T1000 (cell line): ENCODE results near the gene C16orf89.

Experiments used
- DNase-seq: peaks from one replicate; lab custom pipeline; 2025; ENCODE audit warnings: mixed read lengths; lab: John Stamatoyannopoulos, UW

The C16orf89 gene

DNA sequence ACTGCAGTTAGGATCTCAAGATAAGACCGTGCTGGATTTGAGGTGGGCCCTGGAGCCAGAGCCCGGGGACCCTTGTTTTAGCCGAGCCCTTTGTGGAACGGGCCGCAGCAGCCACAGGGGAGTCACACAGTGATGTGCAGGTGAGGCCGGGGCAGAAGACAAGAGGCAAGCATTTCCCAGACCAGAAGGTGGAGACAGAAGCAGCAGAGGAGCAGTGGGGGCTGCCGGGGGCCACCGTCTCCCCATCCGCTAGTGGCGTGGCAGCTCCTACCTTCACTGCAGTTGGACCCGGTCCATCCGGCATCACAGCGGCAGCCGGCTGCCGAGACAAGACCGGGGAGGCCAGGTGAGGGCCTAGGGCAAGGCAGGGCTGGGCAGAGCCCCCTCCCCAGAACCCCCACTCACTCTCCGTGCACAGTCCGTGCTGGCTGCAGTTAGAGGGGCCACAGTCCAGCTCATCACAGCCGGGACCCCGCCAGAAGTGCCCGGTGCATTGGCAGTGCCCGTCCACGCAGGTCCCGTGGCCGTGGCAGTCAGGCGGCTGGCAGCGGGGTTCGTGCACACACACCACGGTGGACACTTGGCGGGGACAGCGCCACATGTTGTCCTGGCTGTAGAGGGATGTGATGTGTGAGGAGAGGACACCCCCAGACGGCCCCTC is 38.1 kb downstream of the C16orf89 start:
- no peak for DNase-seq

DNA sequence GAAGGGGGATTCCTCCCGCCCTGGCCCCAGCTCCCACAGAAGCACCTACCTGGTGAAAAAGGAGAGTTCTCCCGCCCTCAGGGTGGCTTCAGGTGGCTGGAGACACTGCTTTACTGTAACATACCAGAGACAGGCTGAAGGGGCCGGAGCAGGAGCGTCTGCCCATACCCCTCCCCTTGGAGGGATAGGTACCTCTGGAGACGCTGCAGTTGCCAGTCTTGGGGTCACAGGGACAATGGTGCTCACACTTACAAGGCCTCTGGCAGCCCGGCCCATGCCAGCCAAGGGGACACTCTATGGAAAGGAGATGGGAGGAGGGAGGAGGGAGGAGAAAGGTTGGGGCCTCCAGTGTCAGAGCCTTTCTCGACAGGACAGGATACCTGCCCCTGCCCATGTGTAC is 38.7 kb downstream of the C16orf89 start:
- no peak for DNase-seq

DNA sequence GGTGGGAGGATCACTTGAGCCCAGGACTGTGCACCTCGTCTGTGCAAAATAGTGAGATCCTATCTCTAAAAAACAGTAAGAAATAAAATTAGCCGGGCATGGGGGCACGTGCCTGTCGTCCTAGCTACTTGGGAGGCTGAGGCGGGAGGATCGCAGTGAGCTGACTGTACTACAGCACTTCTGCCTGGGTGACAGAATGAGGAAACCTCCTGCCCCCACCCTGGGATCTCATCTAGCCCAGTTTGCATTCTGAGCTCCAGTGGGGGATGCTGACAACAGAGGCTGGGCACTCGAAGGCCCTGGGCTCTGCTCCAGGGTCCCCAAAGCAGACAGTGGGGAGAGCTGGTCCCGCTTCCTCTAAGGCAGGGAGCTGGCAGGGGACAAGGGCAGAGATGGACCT is 39.1 kb downstream of the C16orf89 start:
- no peak for DNase-seq

DNA sequence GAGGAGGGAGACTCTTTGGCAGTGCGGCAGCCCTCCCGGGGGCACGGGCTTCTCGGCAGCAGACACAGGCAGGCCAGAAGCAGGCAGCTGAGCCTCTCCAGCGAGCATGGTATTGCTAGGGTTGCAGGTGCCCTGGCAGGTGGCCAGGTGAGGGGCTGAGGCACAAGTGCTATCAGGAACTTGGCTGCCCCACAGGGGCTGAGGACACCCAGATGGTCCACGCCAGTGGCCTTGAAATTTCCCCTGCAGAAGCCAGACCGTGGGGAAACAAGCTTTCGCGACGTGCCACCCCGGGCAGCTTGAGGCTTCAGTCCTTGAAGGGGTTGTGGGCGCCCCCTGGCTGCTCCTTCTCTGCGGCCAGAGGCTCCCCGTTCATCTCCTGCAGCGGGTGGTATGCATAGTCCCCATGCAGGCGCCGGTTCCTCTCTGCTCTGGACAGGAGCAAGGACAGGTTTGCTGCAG is 40.6 kb downstream of the C16orf89 start:
- DNase-seq = no peak

DNA sequence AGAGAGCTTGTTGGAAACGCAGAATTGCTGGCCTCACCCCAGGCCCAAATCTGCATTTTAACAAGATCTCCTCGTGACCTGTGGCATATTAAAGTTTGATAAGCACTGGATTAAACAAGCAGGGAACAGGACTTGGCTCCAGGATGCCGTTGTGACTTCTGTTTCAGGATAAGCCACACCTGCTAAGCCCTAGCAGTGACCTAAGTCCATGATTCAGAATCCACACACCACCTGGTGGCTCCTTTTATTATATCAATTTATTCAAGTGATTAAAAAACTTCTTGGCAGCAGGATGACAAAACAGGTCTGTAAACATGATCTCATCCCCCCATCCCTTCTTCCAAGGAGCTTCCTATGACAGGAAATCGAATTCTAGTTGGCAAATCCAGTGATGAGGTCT is 41.1 kb downstream of the C16orf89 start:
- DNase-seq = no peak

DNA sequence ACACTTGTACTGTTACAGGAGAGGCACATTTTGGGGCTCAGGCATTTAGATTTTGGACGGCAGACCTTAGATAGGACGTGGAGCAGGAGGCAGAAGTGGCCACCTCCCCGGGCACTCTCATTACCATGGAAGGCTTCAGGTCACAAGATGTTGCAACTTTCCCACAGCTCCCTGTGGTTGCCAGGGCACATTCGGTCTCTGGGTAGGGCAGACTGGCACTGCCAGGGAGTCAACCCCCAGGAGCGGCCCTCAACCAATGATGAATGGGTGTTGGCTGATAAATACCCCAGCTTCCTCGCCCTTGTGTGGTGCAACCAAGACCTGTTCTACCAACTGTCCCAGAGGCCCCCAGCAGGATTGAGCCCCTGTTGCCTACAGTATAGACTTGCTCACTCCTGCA is 43.2 kb downstream of the C16orf89 start:
- no peak for DNase-seq

DNA sequence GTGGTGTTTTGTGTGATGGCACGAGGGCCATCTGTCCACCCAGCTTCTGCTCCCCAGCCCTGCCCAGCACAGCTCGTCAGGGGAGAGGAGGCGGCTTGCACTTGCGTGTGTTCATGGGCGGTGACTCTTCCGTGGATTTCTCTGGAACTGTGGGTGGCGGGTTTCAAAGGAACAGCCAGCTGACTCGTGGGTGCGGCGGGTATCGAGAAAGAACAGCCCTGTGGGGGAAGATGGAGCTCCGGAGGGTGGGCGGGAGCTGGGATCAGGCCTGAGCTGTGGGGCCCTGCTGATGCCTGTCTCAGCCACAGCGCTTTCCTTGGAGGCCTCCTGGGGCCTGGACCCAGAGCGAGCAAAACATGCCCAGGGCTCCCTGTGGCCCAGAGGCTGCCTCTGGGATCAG is 45.2 kb downstream of the C16orf89 start:
- DNase-seq = no peak

DNA sequence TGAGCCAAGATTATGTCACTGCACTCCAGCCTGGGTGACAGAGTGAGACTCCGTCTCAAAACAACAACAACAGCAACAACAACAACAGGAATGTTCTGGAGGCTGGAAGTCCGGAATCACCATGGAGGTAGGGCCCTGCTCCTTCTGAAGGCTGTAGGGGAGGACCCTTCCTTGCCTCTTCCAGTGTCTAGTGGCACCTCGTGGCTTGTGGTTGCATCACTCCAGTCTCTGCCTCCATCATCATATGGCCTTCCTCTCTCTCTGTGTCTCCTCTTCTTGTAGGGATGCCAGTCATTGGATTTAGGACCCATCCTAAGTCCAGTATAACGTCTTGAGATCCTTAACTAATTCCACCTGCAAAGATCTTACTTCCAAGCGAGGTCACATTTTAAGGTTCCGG is 46.0 kb downstream of the C16orf89 start:
- no peak for DNase-seq

DNA sequence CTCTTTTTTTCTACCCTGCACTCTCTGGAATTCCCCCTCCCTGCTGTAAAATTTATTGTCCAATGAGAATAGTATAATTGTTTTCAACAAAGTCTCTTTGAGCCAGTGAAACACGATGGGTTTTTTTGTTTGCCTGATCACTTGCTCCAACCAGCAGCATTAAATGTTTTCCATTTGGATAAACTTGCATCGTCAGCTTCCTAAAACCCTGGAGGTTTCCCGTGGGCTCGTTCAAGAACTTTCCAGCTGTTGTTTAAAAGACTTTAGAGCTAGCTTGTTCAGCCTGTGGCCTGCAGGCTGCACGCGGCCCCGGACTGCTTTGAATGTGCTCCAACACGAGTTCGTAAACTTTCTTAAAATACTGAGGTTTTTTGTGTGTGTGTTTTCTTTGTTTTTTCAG is 47.0 kb downstream of the C16orf89 start:
- DNase-seq = no peak

DNA sequence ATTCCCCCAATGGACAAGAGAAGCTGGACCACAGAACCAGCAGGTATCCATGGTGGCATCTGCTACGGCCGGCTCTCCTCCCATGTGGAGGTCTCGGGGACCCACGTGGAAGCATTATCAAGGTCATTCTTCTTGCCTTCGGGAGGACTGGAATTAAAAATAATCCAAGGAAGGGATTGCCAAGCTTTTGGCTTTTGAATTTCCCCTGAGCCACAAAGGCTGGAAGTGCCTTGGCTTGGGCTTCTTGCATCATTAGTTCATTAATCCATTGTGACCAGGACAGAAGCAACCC is 48.1 kb downstream of the C16orf89 start:
- DNase-seq = no peak

DNA sequence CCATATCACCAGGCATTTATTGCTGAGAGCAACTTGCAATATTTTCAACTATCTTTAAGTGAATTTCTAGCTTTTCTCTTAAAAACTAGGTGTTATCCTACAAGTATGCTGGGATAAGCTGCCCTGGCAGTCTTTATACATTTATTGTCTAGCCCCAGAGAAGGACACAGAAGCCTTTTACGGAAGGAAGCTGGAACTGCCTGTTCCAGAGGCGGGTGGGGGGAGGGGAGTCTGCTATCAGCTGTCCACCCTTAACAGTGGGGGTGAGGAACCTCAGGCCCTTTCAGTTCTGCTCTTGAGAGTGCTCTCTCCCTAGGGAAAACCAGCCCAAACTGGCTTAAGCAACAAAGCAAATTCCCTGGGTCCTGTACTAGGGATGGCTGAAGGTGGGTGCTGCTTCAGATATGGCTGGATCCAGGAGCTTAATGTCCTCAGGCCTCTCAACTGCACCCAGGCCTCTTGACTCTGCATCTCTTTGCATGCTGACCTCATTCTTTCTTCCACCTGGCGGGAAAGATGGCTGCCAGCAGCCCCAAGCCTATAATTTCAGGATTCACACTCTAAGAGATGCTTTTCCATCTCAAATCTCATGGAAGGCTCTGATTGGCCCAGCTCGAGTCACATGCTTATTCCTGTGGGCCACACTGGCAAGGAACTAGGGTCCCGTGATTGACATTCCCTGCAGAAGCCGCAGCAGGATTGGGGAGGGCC is 48.6 kb downstream of the C16orf89 start:
- DNase-seq = no peak

DNA sequence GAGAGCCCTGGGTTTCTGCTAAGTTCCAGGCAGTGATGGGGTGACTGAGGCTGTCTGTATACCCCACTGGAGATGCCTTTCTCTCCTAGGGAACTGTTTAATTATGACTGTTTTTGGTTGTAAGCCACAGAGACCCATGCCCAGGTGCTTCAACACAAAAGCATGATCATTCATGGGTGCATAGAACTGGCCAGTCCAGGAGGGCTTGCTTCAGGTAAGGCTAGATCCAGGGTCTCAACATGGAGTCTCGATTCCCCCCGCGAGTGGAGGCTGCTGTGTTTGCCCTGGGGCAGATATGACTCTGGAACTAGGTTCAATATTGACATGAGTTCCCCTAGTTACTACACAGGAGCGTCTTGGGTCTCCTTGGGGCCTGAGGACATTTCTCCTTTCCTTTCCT is 49.9 kb downstream of the C16orf89 start:
- DNase-seq = no peak

DNA sequence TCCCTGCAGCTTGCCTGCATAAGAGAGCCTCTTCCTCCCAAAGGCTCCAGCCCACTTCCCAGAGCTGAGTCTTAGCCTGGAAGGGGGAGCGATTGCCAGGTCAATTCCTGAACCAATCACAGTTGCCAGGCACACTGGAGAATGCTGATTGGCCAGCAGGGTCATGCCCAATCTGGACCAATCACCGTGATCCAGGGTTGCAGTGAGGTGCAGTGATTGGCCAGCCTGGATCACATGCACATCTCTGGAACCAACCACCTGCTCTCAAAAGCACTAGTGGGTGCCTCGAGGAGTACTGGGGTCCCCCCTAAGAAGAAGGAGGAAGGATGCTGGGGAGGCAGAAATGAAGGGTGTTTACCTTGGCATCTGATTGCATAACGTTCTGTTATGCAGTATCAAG is 50.4 kb downstream of the C16orf89 start:
- no peak for DNase-seq

DNA sequence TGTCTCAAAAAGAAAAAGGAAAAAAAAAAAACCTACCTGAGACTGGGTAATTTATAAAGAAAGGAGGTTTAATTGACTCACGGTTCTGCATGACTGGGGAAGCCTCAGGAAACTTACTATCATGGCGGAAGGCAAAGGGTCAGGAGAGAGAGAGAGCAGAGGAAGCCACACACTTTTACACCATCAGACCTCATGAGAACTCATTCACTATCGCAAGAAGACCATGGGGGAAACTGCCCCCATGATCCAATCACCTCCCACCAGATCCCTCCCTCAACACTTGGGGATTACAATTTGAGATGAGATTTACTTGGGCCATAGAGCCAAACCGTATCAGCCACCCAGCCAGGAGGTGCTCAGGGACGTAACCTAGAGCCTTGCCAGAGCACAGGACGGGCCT is 52.9 kb downstream of the C16orf89 start:
- DNase-seq = no peak

DNA sequence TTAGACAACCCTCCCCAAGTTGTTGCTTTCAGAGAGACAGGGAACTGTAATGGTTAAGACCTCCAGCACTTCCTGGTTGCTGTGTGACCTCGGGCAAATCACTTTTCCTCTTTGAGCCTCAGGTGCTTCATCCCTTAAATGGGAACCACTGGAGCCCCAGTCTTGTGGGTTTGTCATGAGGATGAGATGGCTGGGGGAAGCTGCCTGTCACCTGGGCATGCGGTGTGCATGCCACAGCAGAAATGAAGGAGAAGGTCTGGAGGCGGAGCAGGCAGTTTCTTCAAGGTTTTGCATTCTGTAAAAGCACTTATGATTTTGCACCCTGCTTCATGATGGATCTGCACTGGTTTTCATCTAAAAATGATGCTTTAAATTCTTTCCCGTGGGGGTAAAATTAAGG is 54.1 kb downstream of the C16orf89 start:
- DNase-seq = no peak

DNA sequence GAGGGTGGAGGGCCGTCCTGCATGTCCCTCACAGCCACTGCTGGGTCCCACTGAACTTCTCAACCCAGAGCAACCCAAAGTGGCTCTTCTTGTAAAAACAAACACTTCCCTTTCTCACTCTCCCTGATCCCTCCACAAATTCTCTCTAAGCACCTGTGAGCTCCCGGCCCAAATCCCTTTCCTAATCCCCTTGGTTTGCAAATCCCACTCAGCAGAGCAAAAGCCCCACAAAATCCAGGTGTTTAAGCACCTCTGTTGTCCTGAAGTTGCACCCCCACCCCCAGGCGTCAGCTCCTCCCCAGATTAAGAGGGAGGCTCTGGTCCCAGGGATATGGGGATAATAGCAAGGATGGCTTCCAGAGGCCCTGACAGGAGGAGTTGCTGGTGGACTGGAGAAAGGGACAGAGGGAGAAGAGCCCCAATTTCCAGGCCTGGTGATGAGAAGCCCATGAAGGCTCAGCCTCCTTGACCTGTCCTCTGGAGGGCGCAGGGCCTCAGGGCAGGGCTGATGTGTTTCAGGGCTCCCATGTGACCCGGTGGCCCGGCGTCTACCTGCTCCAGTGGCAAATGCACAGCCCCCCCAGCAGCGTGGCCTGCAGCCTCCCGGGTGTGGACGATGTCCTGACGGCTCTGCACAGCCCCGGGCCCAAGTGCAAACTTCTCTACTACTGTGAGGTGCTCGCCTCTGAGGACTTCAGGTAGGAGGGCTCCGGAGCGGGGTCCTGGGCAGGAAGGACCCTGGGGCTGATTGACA is 55.0 kb downstream of the C16orf89 start:
- no peak for DNase-seq

DNA sequence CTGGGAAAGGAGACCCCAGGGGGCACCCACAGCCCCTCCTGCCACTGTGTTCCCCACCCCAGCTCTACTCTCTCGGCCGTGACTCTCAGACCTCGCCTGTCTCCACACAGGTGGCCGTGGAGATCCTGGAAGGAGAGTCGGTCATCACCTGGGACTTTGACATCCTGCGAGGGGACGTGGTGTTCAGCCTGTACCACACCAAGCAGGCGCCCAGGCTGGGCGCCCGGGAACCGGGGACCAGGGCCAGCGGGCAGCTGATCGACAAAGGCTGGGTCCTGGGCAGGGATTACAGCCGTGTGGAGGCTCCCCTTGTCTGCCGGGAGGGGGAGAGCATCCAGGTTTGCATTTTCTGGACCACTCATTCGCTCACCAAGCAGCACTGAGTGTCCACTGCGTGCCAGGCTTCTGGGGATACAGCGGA is 57.4 kb downstream of the C16orf89 start:
- no peak for DNase-seq

DNA sequence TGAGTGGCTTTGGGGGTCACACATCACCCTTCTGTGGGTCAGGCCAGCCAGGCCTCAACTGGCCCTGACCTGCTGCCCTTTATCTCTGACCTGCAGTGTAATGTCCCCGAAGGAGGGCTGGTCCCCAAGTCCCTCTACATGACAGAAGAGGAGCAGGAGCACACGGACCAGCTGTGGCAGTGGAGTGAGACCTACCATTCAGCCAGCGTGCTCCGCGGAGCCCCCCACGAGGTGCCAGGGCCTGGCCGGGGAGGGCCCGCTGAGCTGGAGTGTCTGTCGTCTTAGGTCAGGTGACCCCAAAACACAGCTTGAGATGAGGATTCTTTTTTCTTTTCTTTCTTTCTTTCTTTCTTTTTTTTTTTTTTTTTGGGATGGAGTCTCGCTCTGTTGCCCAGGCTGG is 58.5 kb downstream of the C16orf89 start:
- no peak for DNase-seq

DNA sequence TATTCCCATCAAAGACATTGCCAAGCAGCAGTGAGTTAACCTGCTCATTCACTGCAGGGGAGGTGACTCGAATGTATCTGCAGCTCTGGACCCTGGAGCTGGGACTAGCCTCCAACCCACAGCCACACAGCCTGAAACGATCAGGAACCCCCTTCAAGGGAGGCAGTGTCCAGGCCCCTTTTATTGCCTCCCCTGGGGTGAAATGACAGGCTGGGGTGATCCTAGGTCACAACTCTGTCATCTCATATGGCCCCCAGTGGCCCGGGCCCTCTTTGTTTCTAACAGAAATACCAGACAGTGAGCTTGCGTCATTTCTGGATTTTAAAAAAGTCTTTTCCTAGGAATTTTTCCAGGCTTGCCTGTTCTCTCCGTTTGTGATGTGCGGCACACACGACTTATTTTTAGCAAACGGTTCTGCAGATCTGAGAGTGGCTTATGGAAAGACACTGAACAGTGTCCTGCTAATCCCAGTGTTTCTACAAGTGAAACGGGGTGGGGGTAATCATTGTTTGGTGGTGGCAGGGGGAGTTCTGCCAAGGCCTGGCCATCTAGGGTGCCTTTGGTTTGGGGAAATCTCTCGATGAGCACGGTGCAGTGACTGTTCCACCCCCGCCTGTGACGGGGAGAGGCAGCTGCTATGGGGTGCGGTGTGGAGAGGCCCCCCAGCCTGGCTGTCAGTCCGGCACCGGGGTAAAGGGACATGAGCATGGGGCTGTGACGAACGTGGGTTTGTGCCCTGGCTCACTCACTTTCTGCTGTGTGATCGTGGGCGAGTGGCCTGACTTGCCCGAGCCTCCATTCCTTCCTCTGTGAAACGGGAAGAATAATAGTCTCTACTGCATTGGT is 59.2 kb downstream of the C16orf89 start:
- DNase-seq = no peak

DNA sequence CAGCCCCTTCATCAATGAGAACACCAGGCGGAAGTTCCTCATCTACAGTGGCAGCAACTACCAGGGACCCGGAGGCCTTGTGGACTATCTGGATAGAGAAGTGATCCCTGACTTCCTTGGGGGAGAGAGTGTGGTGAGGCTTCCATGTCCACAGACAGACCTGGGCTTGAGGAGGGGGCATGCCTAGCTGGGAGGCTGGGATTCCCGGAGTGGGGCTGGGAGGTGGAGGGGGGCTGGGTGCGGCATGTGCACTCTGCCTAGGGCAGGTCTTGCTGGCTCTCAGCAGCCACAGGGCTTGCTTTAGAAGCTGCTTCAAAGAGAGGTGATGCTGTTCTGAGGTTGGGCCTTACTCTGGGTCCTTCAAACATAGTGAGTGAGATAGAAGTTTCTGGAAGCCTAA is 59.8 kb downstream of the C16orf89 start:
- no peak for DNase-seq

DNA sequence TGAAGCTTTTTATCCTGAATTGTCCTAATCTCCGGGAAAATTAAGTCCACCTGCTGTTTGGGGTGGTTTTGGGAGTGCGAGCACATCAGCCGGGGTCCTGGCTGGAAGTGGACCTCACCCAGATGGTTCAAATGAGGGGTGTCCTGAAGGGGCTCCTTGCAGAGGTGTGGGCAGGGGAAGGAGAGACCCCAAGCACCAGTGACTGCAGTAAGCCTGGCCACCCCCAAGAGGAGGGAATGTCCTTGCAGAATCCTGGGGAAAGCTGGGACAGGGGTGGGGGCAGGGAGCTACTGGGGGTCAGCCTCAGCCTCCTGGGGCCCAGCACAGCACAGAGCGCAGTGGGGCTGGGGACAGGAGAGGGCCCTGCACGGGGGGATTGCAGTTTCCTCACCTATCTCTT is 61.4 kb downstream of the C16orf89 start:
- no peak for DNase-seq

DNA sequence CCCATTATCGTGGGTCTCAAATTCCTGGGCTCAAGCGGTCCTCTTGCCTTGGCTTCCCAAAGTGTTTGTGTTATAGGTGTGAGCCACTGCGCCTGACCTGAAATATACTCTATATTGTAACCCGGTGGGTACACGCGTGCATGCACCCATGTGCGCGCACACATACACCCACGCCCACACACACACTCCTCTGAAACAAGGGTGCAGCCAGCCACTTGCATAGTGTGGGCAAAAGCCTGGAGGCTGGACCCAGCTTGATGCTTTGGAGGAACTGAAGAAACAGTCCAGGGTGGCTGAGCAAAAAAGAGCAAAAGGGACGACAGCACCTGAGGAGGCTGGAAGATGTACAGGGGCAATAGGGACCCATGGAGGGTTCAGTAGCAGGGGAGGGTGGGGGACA is 61.9 kb downstream of the C16orf89 start:
- DNase-seq = no peak
